T-helper 2 cell treated with Interferon-gamma antibody and Interleukin-4, amounts not matched to agents 5 μg/mL and 100 μg/mL, for 36 hours (primary cell): ENCODE results near the gene DNAJC8.

Source experiments
- DNase-seq: peaks from one replicate; pipeline ENCODE4 v3.0.0; 2021; ENCODE audit warnings: low spot score
- H3K27ac Mint-ChIP-seq: one replicate; pipeline ENCODE4 v1.8.0; 2021; ENCODE audit warnings: mild to moderate bottlenecking, mixed read lengths
- H3K27me3 Mint-ChIP-seq: one replicate; pipeline ENCODE4 v1.8.0; 2021; ENCODE audit warnings: low read depth, mixed read lengths
- H3K36me3 Mint-ChIP-seq: one replicate; pipeline ENCODE4 v1.8.0; 2021; ENCODE audit warnings: low read depth, mixed read lengths
- H3K4me1 Mint-ChIP-seq: one replicate; pipeline ENCODE4 v1.8.0; 2021; ENCODE audit warnings: low read depth, mixed read lengths
- H3K4me3 Mint-ChIP-seq: one replicate; pipeline ENCODE4 v1.8.0; 2022; ENCODE audit warnings: mild to moderate bottlenecking, moderate library complexity, mixed read lengths
- H3K9me3 Mint-ChIP-seq: one replicate; pipeline ENCODE4 v1.8.0; 2021; ENCODE audit warnings: mixed read lengths

DNAJC8 gene

GRCh38 chr1:28159680-28160079, 73.1 kb downstream of the DNAJC8 start:
- Mint-ChIP-seq H3K4me1 (peaks cover 2% of the 10 kb centered on the region), H3K9me3 (no peaks in the 10 kb centered on the region), H3K27ac (no peak overlapping the region), H3K4me3 (no peak overlapping the region), H3K36me3 (no peaks in the 10 kb centered on the region), H3K27me3 (peaks cover 63% of the 10 kb centered on the region)
- DNase-seq = no peak

GRCh38 chr1:28159243-28159642, 73.6 kb downstream of the DNAJC8 start:
- Mint-ChIP-seq H3K36me3 (no peaks in the 10 kb centered on the region), H3K27me3 (peaks cover 61% of the 10 kb centered on the region), H3K9me3 (no peaks in the 10 kb centered on the region), H3K4me1 (peaks cover 2% of the 10 kb centered on the region), H3K4me3 (no peak overlapping the region), H3K27ac (no peak overlapping the region)
- DNase-seq = no peak

DNA sequence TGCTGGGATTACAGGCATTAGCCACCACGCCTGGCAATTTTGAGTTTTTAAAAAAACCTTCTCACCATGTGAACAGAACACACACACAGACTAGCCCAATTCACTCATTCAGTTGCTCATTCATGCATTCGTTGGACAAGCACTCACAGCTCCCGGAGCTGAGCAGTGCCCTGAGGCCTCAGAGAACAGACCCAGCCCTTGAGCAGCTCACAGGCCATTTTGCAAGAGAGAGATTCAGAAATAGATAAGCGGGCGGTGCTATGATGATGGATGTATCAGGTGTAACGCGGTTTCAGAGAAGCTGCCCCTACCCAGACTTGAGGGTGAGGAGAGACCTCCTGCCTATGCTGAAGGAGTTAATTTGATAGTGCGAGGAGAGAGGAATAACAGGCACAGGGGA, 74.9 kb downstream of the DNAJC8 start:
- Mint-ChIP-seq H3K4me3 (no peak overlapping the region), H3K27me3 (peaks cover 59% of the 10 kb centered on the region), H3K27ac (no peak overlapping the region)

GRCh38 chr1:28156821-28157220, 76.0 kb downstream of the DNAJC8 start:
- Mint-ChIP-seq H3K27ac (no peak overlapping the region), H3K36me3 (no peaks in the 10 kb centered on the region), H3K9me3 (no peaks in the 10 kb centered on the region), H3K4me3 (no peak overlapping the region), H3K4me1 (peaks cover 2% of the 10 kb centered on the region), H3K27me3 (peaks cover 54% of the 10 kb centered on the region)
- DNase-seq = no peak

More for the DNA sequence above, 74.9 kb downstream of the DNAJC8 start:
- Mint-ChIP-seq H3K36me3 (no peaks in the 10 kb centered on the region), H3K9me3 (no peaks in the 10 kb centered on the region), H3K4me1 (peaks cover 2% of the 10 kb centered on the region)
- DNase-seq = no peak

GRCh38 chr1:28155628-28156027, 77.2 kb downstream of the DNAJC8 start:
- Mint-ChIP-seq H3K4me3 (no peak overlapping the region), H3K36me3 (no peaks in the 10 kb centered on the region)

DNA sequence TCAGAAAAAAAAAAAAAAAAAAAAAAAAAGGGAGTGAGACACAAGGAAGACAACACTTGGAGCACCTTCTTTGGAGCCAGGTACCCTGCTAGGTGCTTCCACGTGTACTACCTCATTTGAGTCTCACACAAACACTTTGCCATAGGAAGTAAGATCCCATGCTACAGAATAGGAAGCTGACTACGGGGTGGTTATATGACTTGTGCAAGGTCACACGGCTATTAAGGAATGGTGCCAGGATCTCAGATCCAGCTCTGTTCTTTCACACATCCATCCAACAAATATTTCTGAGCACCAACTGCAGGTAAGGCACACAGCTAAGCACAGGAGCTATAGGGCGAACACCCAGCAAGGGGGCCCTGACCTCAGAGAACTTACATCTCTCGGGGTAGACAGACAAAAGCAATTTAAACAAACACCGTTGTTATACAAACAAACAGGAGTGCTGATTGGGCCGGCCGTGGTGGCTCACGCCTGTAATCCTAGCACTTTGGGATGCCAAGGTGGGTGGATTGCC, 78.7 kb downstream of the DNAJC8 start:
- no peak overlapping the region for H3K4me3 Mint-ChIP-seq
- no peak overlapping the region for H3K27ac Mint-ChIP-seq
- no peaks in the 10 kb centered on the region for H3K9me3 Mint-ChIP-seq
- no peak for DNase-seq
- no peaks in the 10 kb centered on the region for H3K4me1 Mint-ChIP-seq
- H3K36me3 Mint-ChIP-seq = no peaks in the 10 kb centered on the region
- H3K27me3 Mint-ChIP-seq = peaks cover 53% of the 10 kb centered on the region

More at GRCh38 chr1:28155628-28156027, 77.2 kb downstream of the DNAJC8 start:
- Mint-ChIP-seq H3K9me3 (no peaks in the 10 kb centered on the region), H3K4me1 (no peaks in the 10 kb centered on the region), H3K27ac (no peak overlapping the region), H3K27me3 (peaks cover 50% of the 10 kb centered on the region)
- no peak for DNase-seq
